ENCODE data around the gene ATF7. TPM values are rescaled to one million over a fixed set of nuclear protein-coding genes. Genes with fewer than 3 reads are reported as not detected.
"Not testable (repeated sequence)": the region's sequence is repeated elsewhere in the genome, so short reads cannot be mapped to it uniquely, and the experiment has no call there.

Gene ATF7
- total RNA-seq, 4 donors from 2014 or later, result 14.2 to 29.7 (median 26.8) TPM

DNA sequence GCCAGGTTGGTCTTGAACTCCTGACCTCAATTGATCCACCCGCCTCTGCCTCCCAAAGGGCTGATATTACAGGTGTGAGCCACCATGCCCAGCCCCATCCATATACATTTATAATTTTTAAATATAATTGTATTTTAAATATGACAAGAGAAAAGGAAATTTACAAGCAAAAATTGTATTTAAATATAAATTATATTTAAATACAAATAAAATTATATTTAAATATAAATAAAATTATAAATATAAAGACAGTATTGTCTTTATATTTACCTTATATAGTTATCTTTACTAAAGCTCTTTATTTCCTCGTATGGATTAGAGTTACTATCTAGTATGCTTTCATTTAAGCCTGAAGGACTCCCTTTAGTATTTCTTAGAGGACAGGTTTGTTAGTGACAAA, 11.9 kb upstream of the ATF7 start:
- DNase-seq, result no peak
- in situ Hi-C loops (cut with MboI; ENCODE audit: low pct_ligation_motif_present in 1 of 4, low pct_unique_long_range_greater_than_20kb in 1 of 4, low sequenced_read_pairs in 3 of 4) (no loop called here), intact Hi-C loops (cut with DNase I; ENCODE audit: low total_unique reads) (no loop called here)
- 74 to 81% methylated on average over 2 of the region's 2 CpGs for WGBS, 2 donors (ENCODE audit: low coverage in 1 of 2)
- H3K27ac ChIP-seq, result no peak overlapping the region
- H3K4me1 ChIP-seq, result no peaks in the 10 kb centered on the region
- H3K27me3 ChIP-seq, result no peaks in the 10 kb centered on the region
- H3K4me3 ChIP-seq, result no peak overlapping the region
- TF ChIP-seq, protein P1, sequence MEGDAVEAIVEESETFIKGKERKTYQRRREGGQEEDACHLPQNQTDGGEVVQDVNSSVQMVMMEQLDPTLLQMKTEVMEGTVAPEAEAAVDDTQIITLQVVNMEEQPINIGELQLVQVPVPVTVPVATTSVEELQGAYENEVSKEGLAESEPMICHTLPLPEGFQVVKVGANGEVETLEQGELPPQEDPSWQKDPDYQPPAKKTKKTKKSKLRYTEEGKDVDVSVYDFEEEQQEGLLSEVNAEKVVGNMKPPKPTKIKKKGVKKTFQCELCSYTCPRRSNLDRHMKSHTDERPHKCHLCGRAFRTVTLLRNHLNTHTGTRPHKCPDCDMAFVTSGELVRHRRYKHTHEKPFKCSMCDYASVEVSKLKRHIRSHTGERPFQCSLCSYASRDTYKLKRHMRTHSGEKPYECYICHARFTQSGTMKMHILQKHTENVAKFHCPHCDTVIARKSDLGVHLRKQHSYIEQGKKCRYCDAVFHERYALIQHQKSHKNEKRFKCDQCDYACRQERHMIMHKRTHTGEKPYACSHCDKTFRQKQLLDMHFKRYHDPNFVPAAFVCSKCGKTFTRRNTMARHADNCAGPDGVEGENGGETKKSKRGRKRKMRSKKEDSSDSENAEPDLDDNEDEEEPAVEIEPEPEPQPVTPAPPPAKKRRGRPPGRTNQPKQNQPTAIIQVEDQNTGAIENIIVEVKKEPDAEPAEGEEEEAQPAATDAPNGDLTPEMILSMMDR (IDR thresholded peaks at IDR 0.05), result no peak
- no peak for TF ChIP-seq POLR2AphosphoS5 (IDR thresholded peaks at IDR 0.05)
- TF ChIP-seq POLR2A (IDR thresholded peaks at IDR 0.05), result no peak
- TF ChIP-seq EP300 (IDR thresholded peaks at IDR 0.05; ENCODE audit: low read depth), result no peak
- H3K9me3 ChIP-seq, result no peaks in the 10 kb centered on the region
- H3K36me3 ChIP-seq, result no peaks in the 10 kb centered on the region

DNA sequence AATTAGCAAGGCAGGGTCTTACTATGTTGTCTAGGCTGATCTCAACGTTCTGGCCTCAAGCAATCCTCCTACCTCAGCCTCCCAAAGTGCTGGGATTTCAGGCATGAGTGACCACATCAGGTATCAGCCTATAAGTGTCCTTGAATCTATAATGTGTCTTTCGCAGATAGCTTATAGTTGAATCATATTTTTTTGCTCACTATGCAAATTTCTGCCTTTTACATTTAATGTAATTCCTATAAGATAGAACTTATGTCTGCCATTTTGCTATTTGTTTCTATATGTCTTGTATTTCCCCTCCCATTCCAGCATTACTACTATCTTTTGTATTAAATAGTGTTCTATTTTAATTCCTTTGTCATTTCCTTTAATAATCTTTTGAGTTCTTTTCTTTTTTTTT, 10.5 kb upstream of the ATF7 start:
- no peaks in the 10 kb centered on the region for H3K27me3 ChIP-seq
- H3K27ac ChIP-seq, result no peak overlapping the region
- 28 to 64% methylated on average over 2 of the region's 2 CpGs for WGBS, 2 donors (ENCODE audit: low coverage in 1 of 2)
- TF ChIP-seq EP300 (IDR thresholded peaks at IDR 0.05; ENCODE audit: low read depth) (no peak), POLR2A (IDR thresholded peaks at IDR 0.05) (no peak)
- in situ Hi-C loops (cut with MboI; ENCODE audit: low pct_ligation_motif_present in 1 of 4, low pct_unique_long_range_greater_than_20kb in 1 of 4, low sequenced_read_pairs in 3 of 4), result no loop called here
- no peak overlapping the region for H3K4me3 ChIP-seq
- no peak for DNase-seq
- intact Hi-C loops (cut with DNase I; ENCODE audit: low total_unique reads), result no loop called here
- no peaks in the 10 kb centered on the region for H3K9me3 ChIP-seq
- no peaks in the 10 kb centered on the region for H3K36me3 ChIP-seq
- H3K4me1 ChIP-seq, result no peaks in the 10 kb centered on the region

DNA sequence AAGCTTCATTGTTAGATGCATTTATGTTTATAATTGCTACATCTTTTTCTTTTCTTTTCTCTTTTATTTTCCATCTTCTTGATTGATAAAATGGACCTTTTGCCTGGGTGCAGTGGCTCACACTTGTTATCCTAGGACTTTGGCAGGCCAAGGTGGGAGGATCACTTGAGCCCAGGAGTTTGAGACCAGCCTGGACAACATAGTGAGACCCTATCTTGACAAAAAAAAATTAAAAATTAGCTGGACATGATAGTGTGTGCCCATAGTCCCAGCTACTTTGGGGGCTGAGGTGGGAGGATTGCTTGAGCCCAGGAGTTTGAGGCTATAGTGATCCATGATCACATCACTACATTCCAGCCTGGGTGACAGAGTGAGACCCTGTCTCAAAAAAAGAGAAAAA, 9.5 kb upstream of the ATF7 start:
- H3K4me1 ChIP-seq; H3K27me3 ChIP-seq; H3K4me3 ChIP-seq; in situ Hi-C loops (cut with MboI; ENCODE audit: low pct_ligation_motif_present in 1 of 4, low pct_unique_long_range_greater_than_20kb in 1 of 4, low sequenced_read_pairs in 3 of 4); intact Hi-C loops (cut with DNase I; ENCODE audit: low total_unique reads); DNase-seq; H3K27ac ChIP-seq; H3K36me3 ChIP-seq; H3K9me3 ChIP-seq: not testable (repeated sequence)

DNA sequence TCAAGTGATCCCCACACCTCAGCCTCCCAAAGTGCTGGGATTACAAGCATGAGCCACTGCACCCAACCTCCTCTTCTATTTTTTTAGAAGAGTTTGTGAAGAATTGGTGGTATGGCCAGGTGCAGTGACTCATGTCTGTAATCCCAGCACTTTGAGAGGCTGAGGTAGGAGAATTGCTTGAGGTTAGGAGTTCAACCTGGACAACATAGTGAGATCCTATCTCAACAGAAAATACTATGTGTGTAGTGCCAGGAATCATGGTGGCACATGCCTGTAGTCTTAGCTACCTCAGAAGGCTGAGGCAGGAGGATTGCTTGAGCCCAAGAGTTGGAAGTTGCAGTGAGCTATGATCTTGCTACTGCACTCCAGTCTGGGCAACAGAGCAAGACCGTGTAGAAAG, 5.5 kb upstream of the ATF7 start:
- intact Hi-C loops (cut with DNase I; ENCODE audit: low total_unique reads), result no loop called here
- H3K27me3 ChIP-seq, result no peaks in the 10 kb centered on the region
- in situ Hi-C loops (cut with MboI; ENCODE audit: low pct_ligation_motif_present in 1 of 4, low pct_unique_long_range_greater_than_20kb in 1 of 4, low sequenced_read_pairs in 3 of 4), result no loop called here
- H3K9me3 ChIP-seq, result no peaks in the 10 kb centered on the region
- WGBS, 2 donors (ENCODE audit: low coverage in 1 of 2), result 78% methylated on average over 1 of the region's 1 CpG; no CpG with 5 or more reads in 1 of the 2 donors
- no peak overlapping the region for H3K27ac ChIP-seq
- H3K4me1 ChIP-seq, result peaks cover 3 to 9% (median 7%) of the 10 kb centered on the region in 4 donors
- TF ChIP-seq EP300 (IDR thresholded peaks at IDR 0.05; ENCODE audit: low read depth) (no peak), POLR2AphosphoS5 (IDR thresholded peaks at IDR 0.05) (no peak), POLR2A (IDR thresholded peaks at IDR 0.05) (no peak)
- TF ChIP-seq, protein P1 (IDR thresholded peaks at IDR 0.05), result no peak
- H3K36me3 ChIP-seq, result no peaks in the 10 kb centered on the region
- H3K4me3 ChIP-seq, result no peak overlapping the region
- DNase-seq, result no peak

DNA sequence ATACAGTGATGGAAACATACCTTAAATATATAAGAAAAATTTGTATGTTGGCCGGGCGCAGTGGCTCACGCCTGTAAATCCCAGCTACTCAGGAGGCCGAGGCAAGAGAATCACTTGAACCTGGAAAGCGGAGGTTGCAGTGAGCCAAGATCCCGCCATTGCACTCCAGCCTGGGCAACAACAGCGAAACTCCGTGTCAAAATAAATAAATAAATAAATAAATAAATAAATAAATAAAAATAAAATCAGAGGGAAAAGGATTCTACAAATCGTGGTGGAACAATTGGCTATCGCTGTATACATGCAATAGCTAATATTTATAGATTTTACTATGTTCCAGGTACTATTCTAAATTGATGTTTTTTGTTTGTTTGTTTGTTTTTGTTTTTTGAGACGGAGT, 1.7 kb upstream of the ATF7 start:
- Histone ChIP-seq H3K4me3 (no peak overlapping the region), H3K36me3 (no peaks in the 10 kb centered on the region), H3K4me1 (peaks cover 3 to 36% (median 33%) of the 10 kb centered on the region in 4 donors), H3K27ac (no peak overlapping the region), H3K9me3 (no peaks in the 10 kb centered on the region), H3K27me3 (no peaks in the 10 kb centered on the region)
- in situ Hi-C loops (cut with MboI; ENCODE audit: low pct_ligation_motif_present in 1 of 4, low pct_unique_long_range_greater_than_20kb in 1 of 4, low sequenced_read_pairs in 3 of 4) (loop anchor here in 1 of 4 donors (10.0 kb wide), 1 partner anchor 47 kb away; the partner anchor contains the start of gene ATP5MC2), intact Hi-C loops (cut with DNase I; ENCODE audit: low total_unique reads) (loop anchor here (10.0 kb wide), 2 partner anchors 47 to 83 kb away; partner anchors contain the start of gene ATP5MC2)
- 84 to 90% methylated on average over 7 to 11 of the region's 11 CpGs for WGBS, 2 donors (ENCODE audit: low coverage in 1 of 2)
- TF ChIP-seq EP300 (IDR thresholded peaks at IDR 0.05; ENCODE audit: low read depth), result no peak
- TF ChIP-seq, protein P1 (IDR thresholded peaks at IDR 0.05), result no peak
- TF ChIP-seq POLR2AphosphoS5 (IDR thresholded peaks at IDR 0.05), result no peak
- no peak for TF ChIP-seq POLR2A (IDR thresholded peaks at IDR 0.05)
- no peak for DNase-seq
